Peyer's patch (tissue), 4 donors: ENCODE measurements around the gene KRT13.

Experiments
- CTCF ChIP-seq, 6 experiments: fragments of 450-650 bp in 4 of 6; fragments of 200-600 bp in 2 of 6; sonication (generic) in 1 of 6; IDR thresholded peaks; one replicate each; pipeline ENCODE4 v1.5.1; 2017 to 2019; ENCODE audit warnings: antibody characterized with exemption in 6 of 6, mild to moderate bottlenecking in 3 of 6, moderate library complexity in 1 of 6
- POLR2A ChIP-seq, 2 donors: fragments of 450-650 bp; IDR thresholded peaks; one replicate each; pipeline ENCODE4 v1.5.1; 2017; ENCODE audit warnings: antibody characterized with exemption in 2 of 2, mild to moderate bottlenecking in 2 of 2, moderate library complexity in 2 of 2

- TF ChIP-seq CTCF (IDR thresholded peaks at IDR 0.05) (no peak), POLR2A (IDR thresholded peaks at IDR 0.05) (no peak)
These were observed 34.7 kb upstream of the KRT13 start for GRCh38 chr17:41539979-41540701.
